Adrenal gland (tissue), 5 donors: ENCODE measurements around the gene RPH3AL.

Experiments used
- POLR2A ChIP-seq, 2 donors: fragments of 450-650 bp; IDR thresholded peaks; one replicate each; pipeline ENCODE4 v1.6.1; 2017; ENCODE audit warnings: antibody characterized with exemption in 2 of 2, mild to moderate bottlenecking in 2 of 2, moderate library complexity in 1 of 2
- TF ChIP-seq, protein P1 (sequence below), 6 experiments: fragments of 450-650 bp in 4 of 6; fragments of 200-600 bp in 2 of 6; sonication (generic) in 1 of 6; IDR thresholded peaks; 1 replicate in 5 of 6; 2 replicates in 1 of 6; pipeline versions ENCODE4 v1.5.1 to v1.8.0; 2016 to 2021; ENCODE audit warnings: antibody characterized with exemption in 6 of 6, mild to moderate bottlenecking in 2 of 6, moderate library complexity in 1 of 6
- donor health status: DM: no; HTN: no; CAD: no.

DNA sequence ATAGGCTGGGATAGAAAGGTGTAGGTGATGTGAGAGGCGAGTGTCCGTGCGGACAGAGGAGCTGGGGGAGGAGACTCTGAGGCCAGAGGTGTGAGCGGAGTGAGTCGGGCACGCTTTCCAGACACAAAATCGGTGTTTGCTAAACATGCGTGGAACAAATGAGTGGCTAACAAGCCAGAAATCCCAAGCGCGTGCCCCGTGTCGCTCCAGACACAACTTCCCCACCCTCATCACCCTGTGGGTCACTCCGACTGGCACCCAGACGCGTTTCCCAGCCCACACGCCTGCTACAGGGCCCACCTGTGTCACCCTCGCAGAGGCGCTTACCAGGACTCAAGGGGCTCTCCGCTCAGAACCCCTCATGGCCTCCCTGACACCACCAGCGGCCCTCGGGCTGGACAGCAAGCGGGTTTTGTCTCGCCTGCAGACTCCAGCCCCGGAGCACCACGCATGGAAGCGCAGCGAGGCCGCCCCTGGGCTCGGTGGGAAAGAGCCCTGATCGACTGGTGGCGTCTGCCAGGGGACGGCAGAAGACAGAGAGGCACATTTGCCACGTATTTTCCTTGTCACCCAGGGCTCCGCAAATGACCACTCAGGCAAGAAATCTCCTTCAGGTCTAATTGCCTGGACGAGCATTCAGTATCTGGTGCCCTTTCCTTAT is 6.0 kb upstream of the RPH3AL start:
- TF ChIP-seq, protein P1, sequence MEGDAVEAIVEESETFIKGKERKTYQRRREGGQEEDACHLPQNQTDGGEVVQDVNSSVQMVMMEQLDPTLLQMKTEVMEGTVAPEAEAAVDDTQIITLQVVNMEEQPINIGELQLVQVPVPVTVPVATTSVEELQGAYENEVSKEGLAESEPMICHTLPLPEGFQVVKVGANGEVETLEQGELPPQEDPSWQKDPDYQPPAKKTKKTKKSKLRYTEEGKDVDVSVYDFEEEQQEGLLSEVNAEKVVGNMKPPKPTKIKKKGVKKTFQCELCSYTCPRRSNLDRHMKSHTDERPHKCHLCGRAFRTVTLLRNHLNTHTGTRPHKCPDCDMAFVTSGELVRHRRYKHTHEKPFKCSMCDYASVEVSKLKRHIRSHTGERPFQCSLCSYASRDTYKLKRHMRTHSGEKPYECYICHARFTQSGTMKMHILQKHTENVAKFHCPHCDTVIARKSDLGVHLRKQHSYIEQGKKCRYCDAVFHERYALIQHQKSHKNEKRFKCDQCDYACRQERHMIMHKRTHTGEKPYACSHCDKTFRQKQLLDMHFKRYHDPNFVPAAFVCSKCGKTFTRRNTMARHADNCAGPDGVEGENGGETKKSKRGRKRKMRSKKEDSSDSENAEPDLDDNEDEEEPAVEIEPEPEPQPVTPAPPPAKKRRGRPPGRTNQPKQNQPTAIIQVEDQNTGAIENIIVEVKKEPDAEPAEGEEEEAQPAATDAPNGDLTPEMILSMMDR (IDR thresholded peaks at IDR 0.05), result no peak
- TF ChIP-seq POLR2A (IDR thresholded peaks at IDR 0.05), result no peak
